Nephron progenitor cell (in vitro differentiated cells): Measurements from ENCODE around the gene TBC1D24.

ENCODE experiments used
- DNase-seq: peaks from one replicate; pipeline ENCODE4 v3.0.0; 2021
- H3K27ac Mint-ChIP-seq: 2 replicates; pipeline ENCODE4 v1.8.0; 2021; ENCODE audit warnings: mild to moderate bottlenecking, moderate library complexity, mixed read lengths
- H3K27me3 Mint-ChIP-seq: 2 replicates; pipeline ENCODE4 v1.8.0; 2021; ENCODE audit warnings: mild to moderate bottlenecking, low read depth, mixed read lengths; ENCODE audit not compliant: poor library complexity
- H3K36me3 Mint-ChIP-seq: 2 replicates; pipeline ENCODE4 v1.8.0; 2021; ENCODE audit warnings: low read depth, mixed read lengths
- H3K4me1 Mint-ChIP-seq: 2 replicates; pipeline ENCODE4 v1.8.0; 2021; ENCODE audit warnings: mixed read lengths
- H3K4me3 Mint-ChIP-seq: 2 replicates; pipeline ENCODE4 v1.8.0; 2021; ENCODE audit warnings: mild to moderate bottlenecking, moderate library complexity, mixed read lengths
- H3K9me3 Mint-ChIP-seq: 2 replicates; pipeline ENCODE4 v1.8.0; 2021; ENCODE audit warnings: mild to moderate bottlenecking, moderate library complexity, mixed read lengths
- CTCF ChIP-seq: fragments of 200-600 bp; sonication (generic); IDR thresholded peaks from 2 replicates; pipeline ENCODE4 v1.5.0; 2021; ENCODE audit warnings: antibody characterized with exemption

The TBC1D24 gene

DNA sequence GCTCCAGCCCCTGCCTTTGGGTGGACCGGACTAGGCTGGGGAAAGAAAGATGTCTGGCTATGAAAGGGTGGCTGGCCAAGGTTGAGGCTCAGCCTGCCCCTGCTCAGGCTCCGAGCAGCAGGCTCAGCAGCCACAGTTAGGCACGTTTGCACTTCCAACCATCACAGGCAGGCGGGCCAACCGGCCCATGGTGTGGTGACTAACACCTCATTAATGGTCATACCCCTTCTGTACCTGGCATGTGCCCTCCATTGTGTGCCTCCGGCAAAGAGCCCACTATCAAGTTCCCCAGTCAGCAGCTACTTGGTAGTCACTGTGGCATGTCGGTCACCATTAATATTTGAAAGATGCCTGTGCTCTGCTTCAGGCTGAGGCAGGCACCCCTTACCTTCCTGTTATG lies 6.7 kb downstream of the TBC1D24 start:
- Mint-ChIP-seq H3K9me3 (no peaks in the 10 kb centered on the region), H3K4me3 (no peak overlapping the region), H3K36me3 (no peaks in the 10 kb centered on the region), H3K27ac (no peak overlapping the region), H3K27me3 (peaks cover 16% of the 10 kb centered on the region), H3K4me1 (peaks cover 51% of the 10 kb centered on the region)
- no peak for DNase-seq
- no peak for TF ChIP-seq CTCF

- H3K4me3 Mint-ChIP-seq = no peak overlapping the region
- no peak for DNase-seq
- no peaks in the 10 kb centered on the region for H3K9me3 Mint-ChIP-seq
- peaks cover 10% of the 10 kb centered on the region for H3K27me3 Mint-ChIP-seq
- peaks cover 56% of the 10 kb centered on the region for H3K4me1 Mint-ChIP-seq
- no peaks in the 10 kb centered on the region for H3K36me3 Mint-ChIP-seq
- no peak for TF ChIP-seq CTCF
- no peak overlapping the region for H3K27ac Mint-ChIP-seq
These were observed 7.3 kb downstream of the TBC1D24 start for GRCh38 chr16:2482249-2482648.

DNA sequence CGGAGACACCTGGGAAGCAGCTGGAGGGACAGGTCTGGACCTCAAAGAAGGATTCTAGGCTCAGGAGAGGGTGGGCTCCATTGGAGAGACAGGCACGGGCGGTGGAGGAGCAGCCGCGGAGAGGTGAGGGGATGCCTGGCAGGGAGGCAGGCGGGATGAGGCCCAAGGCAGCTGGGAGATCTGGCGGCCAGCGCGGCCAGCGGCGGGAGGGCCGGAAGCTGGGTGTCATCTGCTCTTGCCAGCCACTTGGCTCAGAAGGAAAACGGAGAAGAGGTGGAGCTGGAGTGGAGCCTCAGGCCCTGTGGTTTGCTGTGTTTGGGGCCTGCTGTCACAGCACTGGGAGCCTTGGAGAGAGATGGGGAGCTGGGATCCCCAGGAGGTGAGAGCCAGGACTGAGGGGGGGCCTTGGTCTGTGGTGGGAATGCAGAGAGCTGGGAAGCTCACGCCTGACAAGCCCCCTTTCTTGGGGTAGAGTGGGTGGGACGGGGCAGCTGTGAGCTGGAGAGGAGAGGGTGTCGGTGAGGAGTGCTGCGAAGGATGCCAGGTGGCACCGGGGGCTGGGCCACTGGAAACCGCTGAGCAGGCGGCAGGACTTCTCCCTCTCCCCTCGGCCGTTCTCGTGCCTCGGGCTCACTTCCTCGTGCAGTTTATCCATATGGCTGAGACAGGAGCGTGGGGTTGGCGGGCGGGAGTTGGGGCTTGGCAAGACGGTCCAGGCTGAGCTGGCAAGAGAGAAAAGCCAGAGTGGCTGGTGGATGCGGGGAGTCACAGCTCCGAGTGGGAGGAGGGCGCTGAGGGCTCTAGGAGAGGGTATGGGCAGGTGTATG lies 8.0 kb downstream of the TBC1D24 start:
- Mint-ChIP-seq H3K27ac (peak overlapping the region; percentile 39), H3K9me3 (no peaks in the 10 kb centered on the region), H3K36me3 (no peaks in the 10 kb centered on the region), H3K27me3 (peaks cover 4% of the 10 kb centered on the region), H3K4me3 (peak overlapping the region; percentile 40), H3K4me1 (peaks cover 57% of the 10 kb centered on the region)
- no peak for TF ChIP-seq CTCF
- DNase-seq = no peak

- Mint-ChIP-seq H3K4me3 (no peak overlapping the region), H3K4me1 (peaks cover 61% of the 10 kb centered on the region), H3K27ac (no peak overlapping the region), H3K27me3 (no peaks in the 10 kb centered on the region), H3K9me3 (no peaks in the 10 kb centered on the region), H3K36me3 (no peaks in the 10 kb centered on the region)
- no peak for DNase-seq
- no peak for TF ChIP-seq CTCF
These were observed 9.3 kb downstream of the TBC1D24 start for GRCh38 chr16:2483939-2484897.

DNA sequence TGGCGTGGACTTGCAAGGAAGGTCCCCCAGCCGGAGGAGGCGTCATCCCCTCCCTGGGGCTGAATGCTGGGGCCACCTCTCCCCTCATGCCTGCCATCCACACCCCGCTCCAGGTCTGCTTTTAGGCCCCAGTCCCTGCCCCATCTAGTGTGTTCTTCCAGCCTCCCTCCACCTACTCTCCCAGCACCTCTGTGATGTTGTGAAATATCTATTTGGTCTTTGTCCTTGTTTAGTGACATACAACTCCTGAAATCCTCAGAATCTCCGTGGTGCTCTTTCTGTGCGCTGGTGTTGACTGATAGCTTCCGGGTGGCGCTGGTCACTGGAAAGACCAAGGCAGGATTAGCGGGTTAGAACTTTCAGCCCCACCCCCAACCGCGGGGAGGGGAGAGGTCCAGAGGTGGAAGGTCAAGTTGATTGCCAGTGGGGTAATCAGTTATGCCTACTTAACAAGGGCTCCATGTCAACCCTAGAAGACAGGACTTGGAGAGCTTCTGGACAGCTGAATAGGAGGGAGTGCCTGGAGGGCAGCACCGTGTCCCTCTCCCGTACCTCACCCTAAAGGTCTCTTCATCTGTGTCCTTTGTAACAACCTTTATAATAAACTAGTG lies 10.1 kb downstream of the TBC1D24 start:
- H3K27ac Mint-ChIP-seq = peak overlapping the region; percentile 71
- DNase-seq = no peak
- no peaks in the 10 kb centered on the region for H3K36me3 Mint-ChIP-seq
- peak overlapping the region; percentile 23 for H3K4me3 Mint-ChIP-seq
- no peaks in the 10 kb centered on the region for H3K9me3 Mint-ChIP-seq
- no peaks in the 10 kb centered on the region for H3K27me3 Mint-ChIP-seq
- peaks cover 61% of the 10 kb centered on the region for H3K4me1 Mint-ChIP-seq
- TF ChIP-seq CTCF = no peak
